ENCODE measurements around the gene PTTG1.

The PTTG1 gene

GRCh38 chr5:160421625-160422258, at the start of gene PTTG1:
TSS of gene PTTG1 (plus strand) at chr5:160421855. CDS start at chr5:160422313, 458 bp downstream.
- DNase-seq (ENCODE audit: low read depth in 2 of 2), result peak; percentile 81 to 91

- no peak for DNase-seq (ENCODE audit: low read depth in 2 of 2)
Measured at GRCh38 chr5:160375166-160375565, 46.5 kb upstream of the PTTG1 start.

- no peak for DNase-seq (ENCODE audit: low read depth in 2 of 2)
Measured at GRCh38 chr5:160375701-160376100, 46.0 kb upstream of the PTTG1 start.

GRCh38 chr5:160376416-160376815, 45.2 kb upstream of the PTTG1 start:
- no peak for DNase-seq (ENCODE audit: low read depth in 2 of 2)

GRCh38 chr5:160377651-160378050, 44.0 kb upstream of the PTTG1 start:
- no peak for DNase-seq (ENCODE audit: low read depth in 2 of 2)

- DNase-seq (ENCODE audit: low read depth in 2 of 2), result no peak
Measured at GRCh38 chr5:160378330-160378729, 43.3 kb upstream of the PTTG1 start.

- no peak for DNase-seq (ENCODE audit: low read depth in 2 of 2)
Measured at GRCh38 chr5:160379511-160379910, 42.1 kb upstream of the PTTG1 start.

- no peak for DNase-seq (ENCODE audit: low read depth in 2 of 2)
Measured at GRCh38 chr5:160380041-160380440, 41.6 kb upstream of the PTTG1 start.

GRCh38 chr5:160382346-160382745, 39.3 kb upstream of the PTTG1 start:
- no peak for DNase-seq (ENCODE audit: low read depth in 2 of 2)

GRCh38 chr5:160384681-160385080, 37.0 kb upstream of the PTTG1 start:
- DNase-seq (ENCODE audit: low read depth in 2 of 2), result no peak

GRCh38 chr5:160385496-160385895, 36.2 kb upstream of the PTTG1 start:
- DNase-seq (ENCODE audit: low read depth in 2 of 2), result no peak

GRCh38 chr5:160387445-160387844, 34.2 kb upstream of the PTTG1 start:
- DNase-seq (ENCODE audit: low read depth in 2 of 2), result no peak

- no peak for DNase-seq (ENCODE audit: low read depth in 2 of 2)
Measured at GRCh38 chr5:160390787-160391696, 30.6 kb upstream of the PTTG1 start.

- no peak for DNase-seq (ENCODE audit: low read depth in 2 of 2)
Measured at GRCh38 chr5:160395111-160395510, 26.5 kb upstream of the PTTG1 start.

GRCh38 chr5:160397492-160397891, 24.2 kb upstream of the PTTG1 start:
- no peak for DNase-seq (ENCODE audit: low read depth in 2 of 2)

- DNase-seq (ENCODE audit: low read depth in 2 of 2), result no peak
Measured at GRCh38 chr5:160398806-160399205, 22.8 kb upstream of the PTTG1 start.

- peak; percentile 48 to 57 for DNase-seq (ENCODE audit: low read depth in 2 of 2)
Measured at GRCh38 chr5:160399402-160400353, 22.0 kb upstream of the PTTG1 start, which contains the start of gene FAM200C. TSS of gene FAM200C (minus strand) at chr5:160400054. CDS start at chr5:160395490, 4,564 bp downstream.

GRCh38 chr5:160418561-160419457, 2.8 kb upstream of the PTTG1 start, which contains the start of gene SLU7:
TSS of gene SLU7 (minus strand) at chr5:160419081. CDS start at chr5:160415294, 3,787 bp downstream.
- DNase-seq (ENCODE audit: low read depth in 2 of 2), result peak; percentile 89 to 93

GRCh38 chr5:160419458-160420330, 2.0 kb upstream of the PTTG1 start:
- no peak for DNase-seq (ENCODE audit: low read depth in 2 of 2)

- no peak for DNase-seq (ENCODE audit: low read depth in 2 of 2)
Measured at GRCh38 chr5:160420331-160420610, 1.4 kb upstream of the PTTG1 start.
